Colonic mucosa (tissue), 4 donors: ENCODE data around the gene ALDH3A2. TPM values are rescaled to one million over a fixed set of nuclear protein-coding genes. Genes with fewer than 3 reads are reported as not detected.

Source experiments
- DNase-seq: peaks from one replicate; pipeline ENCODE4 v3.0.0-alpha.2; 2020
- H3K27ac ChIP-seq: fragments of 200-600 bp; one replicate; pipeline ENCODE4 v1.8.0; 2021
- H3K27me3 ChIP-seq: fragments of 200-600 bp; one replicate; pipeline ENCODE4 v1.8.0; 2021
- H3K36me3 ChIP-seq: fragments of 200-600 bp; one replicate; pipeline ENCODE4 v1.8.0; 2021
- H3K4me1 ChIP-seq: fragments of 200-600 bp; one replicate; pipeline ENCODE4 v1.8.0; 2021; ENCODE audit warnings: mild to moderate bottlenecking
- H3K4me3 ChIP-seq: fragments of 200-600 bp; one replicate; pipeline ENCODE4 v1.8.0; 2021
- H3K9ac ChIP-seq, 2 donors: one replicate each; pipeline ENCODE4 v1.7.0; 2013; ENCODE audit warnings: control low read depth in 2 of 2, low read depth in 2 of 2, low read length in 2 of 2
- H3K9me3 ChIP-seq: fragments of 200-600 bp; one replicate; pipeline ENCODE4 v1.8.0; 2021
- CTCF ChIP-seq: fragments of 200-600 bp; IDR thresholded peaks from one replicate; pipeline ENCODE4 v1.8.0; 2022; ENCODE audit warnings: antibody characterized with exemption, mild to moderate bottlenecking
- intact Hi-C: fragments of 100-400 bp; cut with DNase I; formaldehyde crosslinking; loops from one replicate; pipeline ENCODE4 v1.14.1; 2022
- total RNA-seq, 2 donors: library from RNA; stranded (reverse); fragmentation: NEBNext Ultra II Directional in 1 of 2; extraction: Animal tissue kit (Norgen Biotek cat#: 25700) in 1 of 2; gene quantifications; one replicate each; pipeline ENCODE4 v1.2.1, GENCODE V29; 2021
- donor health status: healthy.
- donor health status: DM: no; HTN: no; CAD: no.
- donor health status: DM: no; HTN: no; CAD: no.

ALDH3A2 gene
- total RNA-seq, 2 donors from 2014 or later, result 115 to 144 TPM

GRCh38 chr17:19630035-19630434, 18.5 kb upstream of the ALDH3A2 start:
- no peak for DNase-seq
- Histone ChIP-seq H3K27me3 (no peaks in the 10 kb centered on the region), H3K4me3 (no peak overlapping the region), H3K4me1 (no peaks in the 10 kb centered on the region), H3K9me3 (no peaks in the 10 kb centered on the region), H3K9ac (no peak overlapping the region), H3K36me3 (no peaks in the 10 kb centered on the region), H3K27ac (no peak overlapping the region)
- no peak for TF ChIP-seq CTCF
- intact Hi-C loops, result no loop called here

DNA sequence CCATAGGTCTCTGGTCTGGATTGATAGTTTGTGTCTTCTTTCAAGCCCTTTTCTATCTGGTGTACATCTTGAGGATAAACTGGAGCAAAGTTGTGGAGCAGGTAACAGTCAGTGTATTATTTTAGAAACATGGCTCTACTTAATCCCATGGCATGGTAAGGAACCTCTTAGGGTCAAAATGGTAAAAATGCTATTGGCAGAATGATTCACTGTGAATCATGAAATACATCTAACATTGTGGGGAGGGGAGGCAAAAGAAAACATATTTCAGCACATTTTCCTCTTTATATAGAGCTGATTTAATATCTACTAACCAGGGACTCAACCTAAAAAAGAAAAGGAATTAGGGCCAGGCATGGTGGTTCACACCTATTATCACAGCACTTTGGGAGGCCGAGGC, 17.9 kb upstream of the ALDH3A2 start:
- Histone ChIP-seq H3K9me3 (no peaks in the 10 kb centered on the region), H3K27ac (no peak overlapping the region), H3K9ac (no peak overlapping the region), H3K27me3 (no peaks in the 10 kb centered on the region), H3K4me1 (no peaks in the 10 kb centered on the region), H3K36me3 (no peaks in the 10 kb centered on the region), H3K4me3 (no peak overlapping the region)
- intact Hi-C loops, result no loop called here
- no peak for TF ChIP-seq CTCF
- no peak for DNase-seq

- Histone ChIP-seq H3K4me3 (no peak overlapping the region), H3K9me3 (no peaks in the 10 kb centered on the region), H3K36me3 (no peaks in the 10 kb centered on the region), H3K27me3 (no peaks in the 10 kb centered on the region), H3K9ac (no peak overlapping the region), H3K4me1 (no peaks in the 10 kb centered on the region), H3K27ac (no peak overlapping the region)
- no peak for TF ChIP-seq CTCF
- DNase-seq, result no peak
- intact Hi-C loops, result no loop called here
Observed at GRCh38 chr17:19631905-19632304, 16.6 kb upstream of the ALDH3A2 start.

DNA sequence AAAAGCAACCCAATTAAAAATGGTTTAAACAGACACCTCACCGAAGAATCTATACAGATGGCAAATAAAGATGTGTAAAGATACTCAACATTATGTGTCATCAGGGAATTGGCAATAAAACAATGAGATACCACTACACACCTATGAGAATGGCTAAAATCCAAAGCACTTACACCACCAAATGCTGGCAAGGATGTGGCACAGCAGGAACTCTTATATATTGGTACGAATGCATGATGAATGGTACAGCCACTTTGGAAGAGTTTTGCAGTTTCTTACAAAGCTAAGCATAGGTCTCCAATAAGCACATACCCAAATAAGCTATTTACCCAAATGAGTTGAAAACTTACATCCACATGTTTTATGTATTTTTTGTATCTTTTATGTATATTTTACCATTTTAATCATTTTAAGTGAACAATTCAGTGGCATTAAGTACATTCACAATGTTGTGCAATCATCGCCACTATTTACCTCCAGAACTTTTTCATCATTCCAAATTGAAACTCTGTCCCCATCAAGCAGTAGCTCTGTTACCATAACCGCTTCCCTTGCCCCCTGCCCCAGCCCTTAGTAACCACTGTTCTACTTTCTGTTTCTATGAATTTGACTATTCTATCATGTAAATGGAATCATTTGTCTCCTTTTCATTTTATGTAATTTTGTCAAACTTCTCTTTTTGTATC, 6.7 kb upstream of the ALDH3A2 start:
- no peak overlapping the region for H3K4me3 ChIP-seq
- H3K9me3 ChIP-seq, result no peaks in the 10 kb centered on the region
- no peaks in the 10 kb centered on the region for H3K27me3 ChIP-seq
- no peaks in the 10 kb centered on the region for H3K4me1 ChIP-seq
- intact Hi-C loops, result no loop called here
- no peak for TF ChIP-seq CTCF
- DNase-seq, result no peak
- no peaks in the 10 kb centered on the region for H3K36me3 ChIP-seq
- no peak overlapping the region for H3K9ac ChIP-seq
- no peak overlapping the region for H3K27ac ChIP-seq

- no peak overlapping the region for H3K4me3 ChIP-seq
- no peaks in the 10 kb centered on the region for H3K9me3 ChIP-seq
- no peak overlapping the region for H3K27ac ChIP-seq
- no peak for TF ChIP-seq CTCF
- no peak for DNase-seq
- H3K4me1 ChIP-seq, result peaks cover 2% of the 10 kb centered on the region
- no peaks in the 10 kb centered on the region for H3K36me3 ChIP-seq
- H3K9ac ChIP-seq, result no peak overlapping the region
- intact Hi-C loops, result no loop called here
- H3K27me3 ChIP-seq, result no peaks in the 10 kb centered on the region
Observed at GRCh38 chr17:19642373-19642893, 6.1 kb upstream of the ALDH3A2 start.
